ENCODE measurements around the gene RGS3. TPM values are rescaled to one million over a fixed set of nuclear protein-coding genes. Genes with fewer than 3 reads are reported as not detected.

The RGS3 gene
- total and polyA plus RNA-seq, 12 donors: 65.4 to 201 (median 132) TPM

DNA sequence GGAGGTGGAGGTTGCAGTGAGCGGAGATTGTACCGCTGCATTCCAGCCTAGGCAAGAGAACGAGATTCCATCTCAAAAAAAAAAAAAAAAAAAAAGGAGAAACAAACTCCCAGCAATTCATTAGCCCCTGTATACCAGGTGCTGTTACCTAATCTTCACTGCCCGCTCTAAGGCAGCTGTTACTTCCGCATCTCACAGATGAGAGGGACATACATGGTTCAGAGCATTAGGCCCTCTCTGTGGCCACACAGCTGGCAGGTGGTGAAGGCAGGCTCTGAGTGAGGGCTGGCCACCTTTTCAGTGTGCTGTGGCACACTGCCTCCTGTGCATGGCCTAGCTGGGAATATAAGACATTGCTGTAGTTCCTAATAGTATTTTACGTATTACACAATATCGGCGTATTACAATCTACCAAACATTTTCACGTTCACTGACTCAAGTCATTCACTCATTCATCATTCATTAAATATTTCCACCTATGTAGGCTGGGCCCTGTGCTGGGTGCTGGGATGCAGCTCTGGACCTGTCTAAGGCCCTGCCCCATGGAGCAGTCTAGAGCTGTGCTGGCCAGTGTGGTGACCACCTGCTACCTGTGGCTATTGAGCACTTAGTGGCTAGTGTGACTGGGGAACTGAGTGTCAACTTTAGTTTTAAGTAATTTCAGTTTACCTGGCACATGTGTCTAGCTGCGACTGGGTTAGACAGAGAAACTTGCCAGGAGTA is 35.8 kb downstream of the RGS3 start:
- 96 to 97% methylated on average over 10 of the region's 10 CpGs for WGBS, 2 donors

DNA sequence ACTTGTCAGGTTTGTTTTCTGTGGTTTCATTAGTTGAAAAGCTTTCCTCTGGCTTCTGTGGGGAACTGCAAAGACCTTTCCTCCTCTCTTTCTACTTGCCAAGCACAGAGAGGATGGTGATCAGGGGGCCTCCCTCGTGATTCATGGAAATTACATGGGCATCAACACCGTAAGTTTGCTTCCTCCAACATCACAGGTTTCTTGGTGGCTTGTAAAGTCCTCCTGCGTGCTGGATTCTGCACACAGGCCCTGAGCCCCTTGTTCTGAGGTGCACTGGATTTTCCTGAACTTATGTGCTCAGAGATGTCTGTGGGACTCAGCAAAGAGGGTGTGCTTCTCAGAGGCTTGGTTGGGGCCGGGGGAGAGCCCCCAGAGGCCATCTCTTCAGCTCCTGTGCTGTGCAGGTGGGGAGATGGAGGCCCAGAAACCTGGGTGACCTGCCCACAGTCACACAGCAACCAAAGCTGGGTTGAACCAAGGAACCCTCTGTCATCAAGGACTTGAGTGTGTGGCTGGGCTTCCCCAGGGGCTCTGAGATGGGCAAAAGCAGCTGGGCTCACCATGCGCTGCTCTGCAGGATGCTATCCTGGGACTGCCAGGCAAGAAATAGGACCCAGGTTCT is 36.5 kb downstream of the RGS3 start:
- intact Hi-C loops (cut with DNase I): loop anchor here in 7 of 10 donors (5.0 to 10.0 kb wide), 6 partner anchors 38 to 1275 kb away; partner anchors contain the start of gene RGS3 (in 1 of the 7)
- Histone ChIP-seq H3K9me3 (no peaks in the 10 kb centered on the region), H3K4me3 (peak overlapping the region in 1 of 10 donors; percentile 58), H3K27ac (peak overlapping the region; percentile 60 to 96 (median 85)), H3K36me3 (peaks cover 0 to 20% (median 0%) of the 10 kb centered on the region in 9 donors), H3K4me1 (peaks cover 14 to 49% (median 36%) of the 10 kb centered on the region in 9 donors), H3K27me3 (no peaks in the 10 kb centered on the region)
- DNase-seq (no peak), ATAC-seq (no peak)
- TF ChIP-seq, protein P1, sequence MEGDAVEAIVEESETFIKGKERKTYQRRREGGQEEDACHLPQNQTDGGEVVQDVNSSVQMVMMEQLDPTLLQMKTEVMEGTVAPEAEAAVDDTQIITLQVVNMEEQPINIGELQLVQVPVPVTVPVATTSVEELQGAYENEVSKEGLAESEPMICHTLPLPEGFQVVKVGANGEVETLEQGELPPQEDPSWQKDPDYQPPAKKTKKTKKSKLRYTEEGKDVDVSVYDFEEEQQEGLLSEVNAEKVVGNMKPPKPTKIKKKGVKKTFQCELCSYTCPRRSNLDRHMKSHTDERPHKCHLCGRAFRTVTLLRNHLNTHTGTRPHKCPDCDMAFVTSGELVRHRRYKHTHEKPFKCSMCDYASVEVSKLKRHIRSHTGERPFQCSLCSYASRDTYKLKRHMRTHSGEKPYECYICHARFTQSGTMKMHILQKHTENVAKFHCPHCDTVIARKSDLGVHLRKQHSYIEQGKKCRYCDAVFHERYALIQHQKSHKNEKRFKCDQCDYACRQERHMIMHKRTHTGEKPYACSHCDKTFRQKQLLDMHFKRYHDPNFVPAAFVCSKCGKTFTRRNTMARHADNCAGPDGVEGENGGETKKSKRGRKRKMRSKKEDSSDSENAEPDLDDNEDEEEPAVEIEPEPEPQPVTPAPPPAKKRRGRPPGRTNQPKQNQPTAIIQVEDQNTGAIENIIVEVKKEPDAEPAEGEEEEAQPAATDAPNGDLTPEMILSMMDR (IDR thresholded peaks at IDR 0.05): no peak
- WGBS, 2 donors: 84 to 85% methylated on average over 5 of the region's 5 CpGs

More for the DNA sequence above, 35.8 kb downstream of the RGS3 start:
- H3K27ac ChIP-seq: peak overlapping the region in 6 of 10 donors; percentile 82 to 96 (median 91)
- ATAC-seq: no peak
- DNase-seq: no peak
- intact Hi-C loops (cut with DNase I): loop anchor here in 1 of 10 donors (5.0 kb wide), 1 partner anchor 37 kb away; the partner anchor contains the start of gene RGS3
- no peak overlapping the region for H3K4me3 ChIP-seq
- H3K27me3 ChIP-seq: no peaks in the 10 kb centered on the region
- H3K36me3 ChIP-seq: peaks cover 0 to 19% (median 0%) of the 10 kb centered on the region in 9 donors
- H3K9me3 ChIP-seq: no peaks in the 10 kb centered on the region
- peaks cover 9 to 42% (median 29%) of the 10 kb centered on the region in 9 donors for H3K4me1 ChIP-seq
- TF ChIP-seq, protein P1 (IDR thresholded peaks at IDR 0.05): no peak

DNA sequence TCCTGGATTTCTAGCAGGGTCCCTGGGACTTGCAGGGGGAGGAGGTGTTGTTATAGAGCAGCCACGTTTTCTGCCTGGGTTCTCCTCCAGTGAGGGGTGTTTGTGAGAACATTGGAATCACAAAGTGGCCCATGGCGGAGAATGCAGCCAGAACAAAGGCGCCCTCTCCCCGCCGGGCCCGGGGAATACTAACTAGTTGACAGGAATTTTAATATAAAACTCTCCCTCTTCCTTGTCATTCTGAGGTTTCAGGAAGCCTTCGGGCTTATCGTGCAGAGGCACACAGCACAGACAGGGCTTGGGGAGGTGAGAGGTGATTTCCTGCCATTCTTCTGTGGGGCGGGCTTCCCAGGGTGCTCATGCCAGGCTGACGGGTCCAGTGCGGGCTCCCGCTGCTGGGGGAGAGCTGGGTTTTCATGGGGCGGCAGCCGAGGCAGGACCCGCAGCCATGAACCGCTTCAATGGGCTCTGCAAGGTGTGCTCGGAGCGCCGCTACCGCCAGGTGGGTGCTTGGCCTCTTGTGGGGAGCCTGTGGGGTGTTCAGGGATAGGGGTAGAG is 37.7 kb downstream of the RGS3 start:
- Histone ChIP-seq H3K27me3 (no peaks in the 10 kb centered on the region), H3K4me3 (peak overlapping the region; percentile 23 to 66 (median 53)), H3K9me3 (no peaks in the 10 kb centered on the region), H3K4me1 (peaks cover 15 to 60% (median 44%) of the 10 kb centered on the region in 9 donors), H3K27ac (peak overlapping the region; percentile 60 to 96 (median 85)), H3K36me3 (peaks cover 0 to 32% (median 0%) of the 10 kb centered on the region in 9 donors)
- intact Hi-C loops (cut with DNase I): loop anchor here in 7 of 10 donors (1.0 to 10.0 kb wide), 6 partner anchors 44 to 1274 kb away; no protein-coding TSS in a partner anchor
- TF ChIP-seq, protein P1 (IDR thresholded peaks at IDR 0.05): peak in 5 of 9 donors; percentile 7 to 35 (median 25)
- WGBS, 2 donors: 53 to 62% methylated on average over 20 of the region's 20 CpGs
- DNase-seq (peak; percentile 56 to 61), ATAC-seq (peak; percentile 61 to 81 (median 74))

DNA sequence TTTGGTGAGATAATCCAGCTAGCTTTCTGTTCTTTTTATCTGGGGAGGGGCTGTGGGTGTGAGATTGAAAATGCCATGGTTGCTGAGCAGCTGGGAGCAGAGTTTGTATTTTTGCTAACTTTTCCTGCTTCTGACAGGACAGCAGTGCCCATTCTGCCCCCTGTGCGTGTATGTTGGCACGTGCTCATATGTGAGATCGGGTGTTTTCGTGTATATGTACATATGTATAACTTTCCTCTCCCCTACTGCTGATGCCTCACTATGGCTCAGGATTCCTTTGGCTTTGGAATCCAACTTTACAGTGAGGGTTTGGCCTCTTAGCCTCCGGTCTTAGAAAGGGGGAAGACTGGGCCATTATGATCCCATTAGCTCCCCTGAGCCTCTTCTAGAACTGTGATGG is 38.3 kb downstream of the RGS3 start:
- TF ChIP-seq, protein P1 (IDR thresholded peaks at IDR 0.05): no peak
- peak overlapping the region; percentile 60 to 96 (median 85) for H3K27ac ChIP-seq
- intact Hi-C loops (cut with DNase I): loop anchor here in 7 of 10 donors (1.0 to 10.0 kb wide), 7 partner anchors 45 to 1273 kb away; no protein-coding TSS in a partner anchor
- no peaks in the 10 kb centered on the region for H3K9me3 ChIP-seq
- 67 to 79% methylated on average over 5 of the region's 5 CpGs for WGBS, 2 donors
- DNase-seq (no peak), ATAC-seq (no peak)
- peaks cover 0 to 38% (median 2%) of the 10 kb centered on the region in 9 donors for H3K36me3 ChIP-seq
- H3K27me3 ChIP-seq: no peaks in the 10 kb centered on the region
- H3K4me3 ChIP-seq: peak overlapping the region; percentile 23 to 66 (median 53)
- H3K4me1 ChIP-seq: peaks cover 17 to 66% (median 44%) of the 10 kb centered on the region in 9 donors
